MM.1S (cell line): ENCODE data around the gene LRRC26.

Source experiments
- DNase-seq: peaks from one replicate; pipeline ENCODE4 v3.0.0-alpha.2; 2015
- H2AFZ ChIP-seq: fragments of 300-600 bp; sonication (generic); 2 replicates; pipeline ENCODE4 v1.6.0; 2016; ENCODE audit warnings: antibody characterized with exemption, low read length
- H3F3A ChIP-seq: fragments of 300-600 bp; sonication (generic); 2 replicates; pipeline ENCODE4 v1.6.1; 2016; ENCODE audit warnings: mild to moderate bottlenecking, antibody characterized with exemption, low read length, moderate library complexity, mixed read lengths; ENCODE audit not compliant: insufficient read depth
- H3K27ac ChIP-seq: fragments of 300-600 bp; sonication (generic); 2 replicates; pipeline ENCODE4 v1.5.1; 2016; ENCODE audit warnings: mild to moderate bottlenecking, low read length
- H3K27me3 ChIP-seq: fragments of 300-600 bp; sonication (generic); replicated peaks from 2 replicates; pipeline ENCODE4 v1.6.0; 2016; ENCODE audit warnings: low read length; ENCODE audit not compliant: insufficient read depth
- H3K36me3 ChIP-seq: fragments of 300-600 bp; sonication (generic); replicated peaks from 2 replicates; pipeline ENCODE4 v1.6.1; 2016; ENCODE audit warnings: mild to moderate bottlenecking, low read length, mixed read lengths; ENCODE audit not compliant: insufficient read depth
- H3K4me1 ChIP-seq: fragments of 300-600 bp; sonication (generic); 2 replicates; pipeline ENCODE4 v1.6.1; 2016; ENCODE audit warnings: low read length, mixed read lengths
- H3K4me2 ChIP-seq: fragments of 300-600 bp; sonication (generic); 2 replicates; pipeline ENCODE4 v1.6.0; 2016; ENCODE audit warnings: low read depth, low read length
- H3K4me3 ChIP-seq: fragments of 300-600 bp; sonication (generic); 2 replicates; pipeline ENCODE4 v1.5.1; 2016; ENCODE audit warnings: low read length, mixed read lengths
- H3K79me2 ChIP-seq: fragments of 300-600 bp; sonication (generic); 2 replicates; pipeline ENCODE4 v1.6.1; 2016; ENCODE audit warnings: mixed run types, low read length, mixed read lengths
- H3K9ac ChIP-seq: fragments of 300-600 bp; sonication (generic); 2 replicates; pipeline ENCODE4 v1.6.1; 2016; ENCODE audit warnings: low read length, mixed read lengths
- H3K9me2 ChIP-seq: fragments of 300-600 bp; sonication (generic); replicated peaks from 2 replicates; pipeline ENCODE4 v1.6.1; 2016; ENCODE audit warnings: mild to moderate bottlenecking, low read length, mixed read lengths; ENCODE audit not compliant: insufficient read depth
- H3K9me3 ChIP-seq: fragments of 300-600 bp; sonication (generic); replicated peaks from 2 replicates; pipeline ENCODE4 v1.6.1; 2016; ENCODE audit warnings: mild to moderate bottlenecking, low read length, mixed read lengths; ENCODE audit not compliant: insufficient read depth
- H4K20me1 ChIP-seq: fragments of 300-600 bp; sonication (generic); 2 replicates; pipeline ENCODE4 v1.6.1; 2016; ENCODE audit warnings: mild to moderate bottlenecking, low read length, moderate library complexity, mixed read lengths; ENCODE audit not compliant: insufficient read depth
- EZH2 ChIP-seq: fragments of 300-600 bp; sonication (generic); optimal IDR thresholded peaks from 2 replicates; pipeline ENCODE3; 2017; ENCODE audit warnings: low read depth, mild to moderate bottlenecking, antibody characterized with exemption, low read length, mixed read lengths
- EZH2phosphoT487 ChIP-seq: fragments of 300-600 bp; sonication (generic); IDR thresholded peaks from 2 replicates; pipeline ENCODE4 v1.6.1; 2018; ENCODE audit warnings: antibody characterized with exemption, low read length
- TF ChIP-seq, protein P1 (sequence below): fragments of 300-600 bp; sonication (generic); IDR thresholded peaks from 2 replicates; pipeline ENCODE4 v1.5.1; 2016; ENCODE audit warnings: antibody characterized with exemption, low read length, mixed read lengths

LRRC26 gene

DNA sequence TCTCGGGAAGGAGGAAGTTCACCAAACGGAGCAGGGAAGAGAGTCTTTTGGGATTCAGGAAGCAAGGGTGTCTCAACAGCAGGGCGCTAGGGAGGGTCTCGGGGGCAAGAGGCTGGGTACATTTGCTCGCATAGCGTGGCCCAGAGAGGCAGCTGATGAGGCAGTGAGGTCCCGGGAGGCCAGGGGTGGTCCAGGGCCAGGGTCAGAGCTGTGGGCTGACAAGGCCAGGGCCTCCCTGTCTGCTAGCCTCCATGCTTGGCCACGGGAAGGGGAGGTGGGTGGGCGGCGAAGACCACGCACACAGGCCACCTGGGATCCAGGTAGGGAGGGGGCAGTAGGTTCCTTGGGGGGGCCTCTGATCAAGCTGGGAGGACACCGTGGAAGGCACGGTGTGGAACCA is 41.7 kb upstream of the LRRC26 start:
- no peaks in the 10 kb centered on the region for H3K9me3 ChIP-seq

DNA sequence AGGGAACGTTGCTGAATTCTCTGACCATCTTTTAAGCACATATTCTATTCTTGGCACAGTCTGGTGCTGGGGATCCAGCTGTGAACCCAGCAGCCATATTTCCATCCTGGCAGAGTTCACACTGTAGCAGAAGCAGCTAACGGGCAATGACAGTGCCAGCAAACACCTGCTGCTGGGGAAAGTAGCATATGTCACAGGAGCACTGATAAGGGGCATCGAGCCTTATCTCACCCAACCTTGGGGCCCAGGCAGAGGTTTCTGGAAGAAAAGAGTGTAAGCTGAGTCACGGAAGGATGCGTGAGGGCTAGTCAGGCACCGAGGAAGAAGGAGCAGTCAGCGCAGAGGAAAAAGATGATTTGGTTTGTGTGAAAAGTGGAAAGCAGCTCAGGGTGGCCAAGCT is 36.8 kb upstream of the LRRC26 start:
- Histone ChIP-seq H3K4me1 (peaks cover 20% of the 10 kb centered on the region), H3K79me2 (peaks cover 48% of the 10 kb centered on the region), H3K27ac (no peak overlapping the region)

More for the DNA sequence above, 41.7 kb upstream of the LRRC26 start:
- no peaks in the 10 kb centered on the region for H3F3A ChIP-seq
- H4K20me1 ChIP-seq, result no peaks in the 10 kb centered on the region
- H3K4me1 ChIP-seq, result peaks cover 5% of the 10 kb centered on the region
- no peaks in the 10 kb centered on the region for H3K27me3 ChIP-seq
- H3K4me2 ChIP-seq, result no peak overlapping the region
- no peaks in the 10 kb centered on the region for H3K36me3 ChIP-seq
- no peak for TF ChIP-seq EZH2
- TF ChIP-seq EZH2phosphoT487, result no peak
- TF ChIP-seq, protein P1, sequence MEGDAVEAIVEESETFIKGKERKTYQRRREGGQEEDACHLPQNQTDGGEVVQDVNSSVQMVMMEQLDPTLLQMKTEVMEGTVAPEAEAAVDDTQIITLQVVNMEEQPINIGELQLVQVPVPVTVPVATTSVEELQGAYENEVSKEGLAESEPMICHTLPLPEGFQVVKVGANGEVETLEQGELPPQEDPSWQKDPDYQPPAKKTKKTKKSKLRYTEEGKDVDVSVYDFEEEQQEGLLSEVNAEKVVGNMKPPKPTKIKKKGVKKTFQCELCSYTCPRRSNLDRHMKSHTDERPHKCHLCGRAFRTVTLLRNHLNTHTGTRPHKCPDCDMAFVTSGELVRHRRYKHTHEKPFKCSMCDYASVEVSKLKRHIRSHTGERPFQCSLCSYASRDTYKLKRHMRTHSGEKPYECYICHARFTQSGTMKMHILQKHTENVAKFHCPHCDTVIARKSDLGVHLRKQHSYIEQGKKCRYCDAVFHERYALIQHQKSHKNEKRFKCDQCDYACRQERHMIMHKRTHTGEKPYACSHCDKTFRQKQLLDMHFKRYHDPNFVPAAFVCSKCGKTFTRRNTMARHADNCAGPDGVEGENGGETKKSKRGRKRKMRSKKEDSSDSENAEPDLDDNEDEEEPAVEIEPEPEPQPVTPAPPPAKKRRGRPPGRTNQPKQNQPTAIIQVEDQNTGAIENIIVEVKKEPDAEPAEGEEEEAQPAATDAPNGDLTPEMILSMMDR, result no peak
- H3K9ac ChIP-seq, result no peak overlapping the region
- DNase-seq, result no peak
- peaks cover 11% of the 10 kb centered on the region for H3K79me2 ChIP-seq
- H3K27ac ChIP-seq, result no peak overlapping the region
- no peak overlapping the region for H2AFZ ChIP-seq
- no peak overlapping the region for H3K4me3 ChIP-seq
- H3K9me2 ChIP-seq, result no peaks in the 10 kb centered on the region

DNA sequence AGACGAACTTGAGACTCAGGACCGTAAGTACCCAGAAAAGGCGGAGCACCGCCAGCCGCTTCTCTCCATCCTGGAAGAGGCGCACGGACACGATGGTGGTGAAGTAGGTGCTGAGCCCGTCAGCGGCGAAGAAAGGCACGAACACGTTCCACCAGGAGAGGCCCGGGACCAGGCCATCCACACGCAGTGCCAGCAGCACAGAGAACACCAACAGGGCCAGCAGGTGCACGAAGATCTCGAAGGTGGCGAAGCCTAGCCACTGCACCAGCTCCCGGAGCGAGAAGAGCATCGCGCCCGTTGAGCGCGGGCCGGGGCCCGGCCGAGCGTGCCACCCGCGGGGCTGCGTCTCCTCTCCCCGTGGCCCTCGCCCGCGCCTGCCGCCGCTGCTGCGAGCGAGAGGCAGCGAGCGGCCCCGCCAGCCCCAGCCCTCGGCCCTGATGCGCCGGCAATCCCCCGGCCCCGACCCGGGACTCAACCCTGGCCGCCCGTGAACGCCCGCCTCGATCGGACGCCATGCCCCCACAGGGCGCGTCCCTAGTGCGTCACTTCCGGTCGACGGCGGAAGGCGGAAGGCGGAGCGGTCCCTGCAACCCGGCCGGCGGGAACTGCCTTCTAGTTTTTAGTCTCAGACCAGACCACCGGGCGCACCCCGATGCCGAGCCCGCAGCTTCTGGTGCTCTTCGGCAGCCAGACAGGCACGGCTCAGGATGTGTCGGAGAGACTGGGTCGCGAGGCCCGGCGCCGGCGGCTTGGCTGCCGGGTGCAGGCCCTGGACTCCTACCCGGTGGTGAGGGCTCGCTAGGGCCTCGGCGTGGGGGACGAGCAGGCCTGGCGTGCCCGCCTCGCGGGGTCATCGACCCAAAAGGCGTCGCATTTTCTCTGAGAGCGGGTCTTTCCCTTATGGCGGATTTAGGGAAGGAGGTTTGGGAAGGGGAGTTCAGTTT is 35.5 kb upstream of the LRRC26 start, which contains the start of the genes NDOR1 and TMEM203:
Gene NDOR1, plus strand, starts transcription at position 575 of the 944 bp plus-strand sequence. Its CDS starts 78 bp downstream, at position 653.
Gene TMEM203, minus strand, starts transcription at position 523 of the 944 bp plus-strand sequence. Its CDS starts 234 bp downstream, at position 289.
- Histone ChIP-seq H2AFZ (peak within 1 kb of the TSS; percentile 57), H3K4me2 (peak within 1 kb of the TSS; percentile 98), H3K27ac (peak within 1 kb of the TSS; percentile 24; the same call in 1 of the 2 replicates), H3K79me2 (peaks cover 48% of the 10 kb centered on the region), H3K27me3 (no peaks in the 10 kb centered on the region), H3K36me3 (no peaks in the 10 kb centered on the region), H3K4me1 (peaks cover 24% of the 10 kb centered on the region), H3K4me3 (peak within 1 kb of the TSS; percentile 90), H3K9ac (peak within 1 kb of the TSS; percentile 95), H3K9me2 (no peaks in the 10 kb centered on the region), H3F3A (peaks cover 14% of the 10 kb centered on the region; the same call in 1 of the 2 replicates), H4K20me1 (no peaks in the 10 kb centered on the region), H3K9me3 (no peaks in the 10 kb centered on the region)
- DNase-seq, result peak; percentile 89
- TF ChIP-seq, protein P1, result no peak
- TF ChIP-seq EZH2phosphoT487 (no peak), EZH2 (no peak)

More for the DNA sequence above, 36.8 kb upstream of the LRRC26 start:
- no peak for TF ChIP-seq EZH2phosphoT487
- TF ChIP-seq EZH2, result no peak
- TF ChIP-seq, protein P1, result no peak
- peak overlapping the region; percentile 90 for H3K4me3 ChIP-seq
- no peaks in the 10 kb centered on the region for H4K20me1 ChIP-seq
- no peak overlapping the region for H2AFZ ChIP-seq
- no peaks in the 10 kb centered on the region for H3K9me2 ChIP-seq
- H3F3A ChIP-seq, result peaks cover 7% of the 10 kb centered on the region; the same call in 1 of the 2 replicates
- H3K27me3 ChIP-seq, result no peaks in the 10 kb centered on the region
- peak overlapping the region; percentile 95 for H3K9ac ChIP-seq
- no peaks in the 10 kb centered on the region for H3K9me3 ChIP-seq
- no peaks in the 10 kb centered on the region for H3K36me3 ChIP-seq
- no peak for DNase-seq
- H3K4me2 ChIP-seq, result peak overlapping the region; percentile 98
